Endothelial cell (in vitro differentiated cells): Measurements from ENCODE around the gene DCAF5. TPM values are rescaled to one million over a fixed set of nuclear protein-coding genes. Genes with fewer than 3 reads are reported as not detected.

Experiments
- DNase-seq: peaks from one replicate; pipeline ENCODE4 v3.0.0; 2021; ENCODE audit warnings: low spot score
- H3K27ac Mint-ChIP-seq: one replicate; pipeline ENCODE4 v1.8.0; 2021; ENCODE audit warnings: mixed read lengths, inconsistent platforms; ENCODE audit not compliant: unreplicated experiment
- H3K27me3 Mint-ChIP-seq: one replicate; pipeline ENCODE4 v1.8.0; 2021; ENCODE audit warnings: mild to moderate bottlenecking, moderate library complexity, mixed read lengths, inconsistent platforms; ENCODE audit not compliant: unreplicated experiment
- H3K36me3 Mint-ChIP-seq: one replicate; pipeline ENCODE4 v1.8.0; 2021; ENCODE audit warnings: mild to moderate bottlenecking, low read depth, mixed read lengths, inconsistent platforms; ENCODE audit not compliant: unreplicated experiment
- H3K4me1 Mint-ChIP-seq: one replicate; pipeline ENCODE4 v1.8.0; 2021; ENCODE audit warnings: mild to moderate bottlenecking, mixed read lengths, inconsistent platforms; ENCODE audit not compliant: unreplicated experiment
- H3K4me3 Mint-ChIP-seq: one replicate; pipeline ENCODE4 v1.8.0; 2021; ENCODE audit warnings: mild to moderate bottlenecking, mixed read lengths, inconsistent platforms; ENCODE audit not compliant: unreplicated experiment
- H3K9me3 Mint-ChIP-seq: one replicate; pipeline ENCODE4 v1.8.0; 2021; ENCODE audit warnings: mixed read lengths, inconsistent platforms; ENCODE audit not compliant: unreplicated experiment
- CTCF ChIP-seq: fragments of 200-600 bp; sonication (generic); IDR thresholded peaks from one replicate; pipeline ENCODE4 v1.5.0; 2021; ENCODE audit warnings: antibody characterized with exemption; ENCODE audit not compliant: unreplicated experiment
- total RNA-seq: library from RNA; stranded (reverse); fragmentation: NEBNext Ultra II Directional; extraction: Animal tissue kit (Norgen Biotek cat#: 25700); gene quantifications from one replicate; pipeline ENCODE4 v1.2.1, GENCODE V29; 2021; ENCODE audit not compliant: unreplicated experiment

DCAF5 gene
- total RNA-seq, 1 donor from 2014 or later, result 72.0 TPM

- Mint-ChIP-seq H3K27ac (no peak overlapping the region), H3K4me3 (no peak overlapping the region), H3K4me1 (peaks cover 33% of the 10 kb centered on the region), H3K36me3 (peaks cover 26% of the 10 kb centered on the region), H3K27me3 (peaks cover 1% of the 10 kb centered on the region), H3K9me3 (no peaks in the 10 kb centered on the region)
- no peak for DNase-seq
- no peak for TF ChIP-seq CTCF
These were observed 63.9 kb downstream of the DCAF5 start for GRCh38 chr14:69089046-69089445.

- H3K27me3 Mint-ChIP-seq, result peaks cover 1% of the 10 kb centered on the region
- no peak for DNase-seq
- no peak for TF ChIP-seq CTCF
- peaks cover 26% of the 10 kb centered on the region for H3K36me3 Mint-ChIP-seq
- peak overlapping the region; percentile 91 for H3K27ac Mint-ChIP-seq
- H3K9me3 Mint-ChIP-seq, result no peaks in the 10 kb centered on the region
- H3K4me3 Mint-ChIP-seq, result no peak overlapping the region
- peaks cover 28% of the 10 kb centered on the region for H3K4me1 Mint-ChIP-seq
These were observed 64.3 kb downstream of the DCAF5 start for GRCh38 chr14:69088586-69088985.

- Mint-ChIP-seq H3K27ac (peak overlapping the region; percentile 68), H3K9me3 (no peaks in the 10 kb centered on the region), H3K4me1 (peaks cover 20% of the 10 kb centered on the region), H3K4me3 (no peak overlapping the region), H3K36me3 (peaks cover 22% of the 10 kb centered on the region), H3K27me3 (peaks cover 1% of the 10 kb centered on the region)
- no peak for TF ChIP-seq CTCF
- DNase-seq, result no peak
These were observed 65.9 kb downstream of the DCAF5 start for GRCh38 chr14:69087061-69087461.

GRCh38 chr14:69086537-69086936 lies 66.4 kb downstream of the DCAF5 start:
- H3K4me3 Mint-ChIP-seq, result no peak overlapping the region
- no peak overlapping the region for H3K27ac Mint-ChIP-seq
- no peak for DNase-seq
- TF ChIP-seq CTCF, result no peak
- H3K4me1 Mint-ChIP-seq, result peaks cover 22% of the 10 kb centered on the region
- peaks cover 16% of the 10 kb centered on the region for H3K36me3 Mint-ChIP-seq
- no peaks in the 10 kb centered on the region for H3K9me3 Mint-ChIP-seq
- H3K27me3 Mint-ChIP-seq, result peaks cover 1% of the 10 kb centered on the region

- DNase-seq, result no peak
- Mint-ChIP-seq H3K36me3 (peaks cover 10% of the 10 kb centered on the region), H3K4me1 (peaks cover 33% of the 10 kb centered on the region), H3K9me3 (no peaks in the 10 kb centered on the region), H3K27ac (no peak overlapping the region), H3K27me3 (peaks cover 1% of the 10 kb centered on the region), H3K4me3 (no peak overlapping the region)
- no peak for TF ChIP-seq CTCF
These were observed 68.9 kb downstream of the DCAF5 start for GRCh38 chr14:69084023-69084422.
